GM12878 (cell line): ENCODE results near the gene CCDC87. TPM values are rescaled to one million over a fixed set of nuclear protein-coding genes. Genes with fewer than 3 reads are reported as not detected.
A peak's percentile ranks its signal among the peaks of the same experiment; 100 is the strongest.

Source experiments
- BACH1 ChIP-seq: fragments of 450-650 bp; IDR thresholded peaks from 2 replicates; pipeline ENCODE4 v1.6.1; 2017; ENCODE audit warnings: mild to moderate bottlenecking, borderline replicate concordance
- BHLHE40 ChIP-seq, 2 experiments: fragments of 450-650 bp in 1 of 2; IDR thresholded peaks; 2 replicates each; pipeline ENCODE4 v1.6.1; 2011 to 2017; ENCODE audit warnings: low read depth in 2 of 2, borderline replicate concordance in 1 of 2, improper control_type of control experiment in 1 of 2, low read length in 1 of 2, mild to moderate bottlenecking in 1 of 2
- BRCA1 ChIP-seq: IDR thresholded peaks from 2 replicates; pipeline ENCODE4 v1.6.1; 2011; ENCODE audit warnings: low read depth, low read length, improper control_type of control experiment
- CBX3 ChIP-seq: fragments of 200-600 bp; sonication (generic); IDR thresholded peaks from 2 replicates; pipeline ENCODE4 v1.6.1; 2016; ENCODE audit warnings: low read depth, borderline replicate concordance
- IKZF1 ChIP-seq: fragments of 450-650 bp; conservative IDR thresholded peaks from 2 replicates; pipeline ENCODE4 v1.6.1; 2017; ENCODE audit warnings: antibody characterized with exemption, mild to moderate bottlenecking
- IRF5 ChIP-seq: fragments of 450-650 bp; IDR thresholded peaks from 2 replicates; pipeline ENCODE4 v1.6.1; 2017; ENCODE audit warnings: borderline replicate concordance
- KAT2A ChIP-seq: conservative IDR thresholded peaks from 2 replicates; pipeline ENCODE4 v1.6.1; 2011; ENCODE audit warnings: low read depth, low read length; ENCODE audit not compliant: control insufficient read depth
- MAX ChIP-seq: IDR thresholded peaks from 2 replicates; pipeline ENCODE4 v1.6.1; 2012; ENCODE audit warnings: low read depth, low read length, improper control_type of control experiment
- NR2C1 ChIP-seq: fragments of 450-650 bp; IDR thresholded peaks from 2 replicates; pipeline ENCODE4 v1.6.1; 2017; ENCODE audit warnings: antibody characterized with exemption, mild to moderate bottlenecking, moderate library complexity
- NR2C2 ChIP-seq: IDR thresholded peaks from 2 replicates; pipeline ENCODE4 v1.6.1; 2011; ENCODE audit warnings: borderline replicate concordance, low read depth; ENCODE audit not compliant: control insufficient read depth, insufficient read length
- NR2F1 ChIP-seq: fragments of 450-650 bp; conservative IDR thresholded peaks from 2 replicates; pipeline ENCODE4 v1.6.1; 2017; ENCODE audit warnings: mild to moderate bottlenecking
- PRDM15 ChIP-seq: fragments of 450-650 bp; formaldehyde crosslinking; IDR thresholded peaks from 2 replicates; pipeline ENCODE4 v1.4.0; 2020; ENCODE audit warnings: mild to moderate bottlenecking, moderate library complexity
- RAD21 ChIP-seq: IDR thresholded peaks from 2 replicates; pipeline ENCODE4 v1.6.1; 2011; ENCODE audit warnings: mild to moderate bottlenecking, low read depth, low read length, moderate library complexity; ENCODE audit not compliant: insufficient read depth
- RELB ChIP-seq: fragments of 450-650 bp; IDR thresholded peaks from 2 replicates; pipeline ENCODE4 v1.6.1; 2017; ENCODE audit warnings: low read depth, mild to moderate bottlenecking, moderate library complexity
- SMAD5 ChIP-seq: IDR thresholded peaks from 2 replicates; pipeline ENCODE4 v1.6.1; 2016; ENCODE audit warnings: antibody characterized with exemption, low read depth
- TARDBP ChIP-seq: IDR thresholded peaks from 2 replicates; pipeline ENCODE4 v1.6.1; 2016; ENCODE audit warnings: borderline replicate concordance
- TBL1XR1 ChIP-seq: IDR thresholded peaks from 2 replicates; pipeline ENCODE4 v1.6.1; 2012; ENCODE audit warnings: low read depth, low read length, improper control_type of control experiment
- ZNF592 ChIP-seq: fragments of 450-650 bp; IDR thresholded peaks from 2 replicates; pipeline ENCODE4 v1.6.1; 2017; ENCODE audit warnings: mild to moderate bottlenecking, moderate library complexity
- polyA plus RNA-seq, 11 experiments: library from polyadenylated mRNA; depleted of rRNA in 4 of 11; unstranded in 6 of 11; stranded (reverse) in 5 of 11; fragments of >200 nt; fragmentation: Nextera tagmentation in 4 of 11; fragmentation: Illumina TruSeq in 1 of 11; extraction: Ambion mirVana in 4 of 11; extraction: Trizol in 1 of 11; gene quantifications; 1 replicate in 1 of 11; 2 replicates in 10 of 11; pipeline versions ENCODE4 v1.2.1 to v1.2.3, GENCODE V29; 2011 to 2016; ENCODE audit warnings: inconsistent platforms in 2 of 11, missing spikeins in 2 of 11, low read depth in 1 of 11
- total RNA-seq, 4 experiments: library from RNA; depleted of rRNA in 3 of 4; stranded (reverse); fragments of >200 nt in 3 of 4; fragmentation: Illumina TruSeq in 1 of 4; extraction: Trizol in 1 of 4; gene quantifications; 2 replicates each; pipeline versions ENCODE4 v1.2.1 to v1.2.3, GENCODE V29; 2013 to 2021

CCDC87 gene
- total and polyA plus RNA-seq, 10 of the 15 experiments (the other 5 are each of a cell fraction or from before 2014, with no cell fraction given), result 0.02 to 0.17 (median 0.09) TPM; not detected in 3

- TF ChIP-seq IRF5, result no peak
- TF ChIP-seq BRCA1, result no peak; the same call in 1 of the 2 replicates
- no peak for TF ChIP-seq KAT2A
- no peak for TF ChIP-seq NR2C2
- TF ChIP-seq NR2C1, result no peak
- peak; percentile 83; the same call in 1 of the 2 replicates for TF ChIP-seq BACH1
- TF ChIP-seq CBX3, result no peak
- TF ChIP-seq IKZF1, result peak; percentile 44; the same call in 1 of the 2 replicates
- no peak; the same call in 1 of the 2 replicates for TF ChIP-seq NR2F1
- TF ChIP-seq ZNF592, result no peak
- TF ChIP-seq SMAD5, result peak; percentile 98
- peak; percentile 60; the same call in 1 of the 2 replicates for TF ChIP-seq RELB
- peak; percentile 68; the same call in 1 of the 2 replicates for TF ChIP-seq PRDM15 (CRISPR knock-in tag)
- TF ChIP-seq RAD21, result no peak
- TF ChIP-seq BHLHE40 (IDR thresholded peaks at IDR 0.05; ENCODE audit: borderline replicate concordance in 1 of 2, low read depth in 2 of 2, low read length in 1 of 2), result peak; percentile 34 to 78; a peak in 3 of 4 replicates
- peak; percentile 75 for TF ChIP-seq MAX
- TF ChIP-seq TARDBP, result no peak
- peak; percentile 11; the same call in 1 of the 2 replicates for TF ChIP-seq TBL1XR1
Measured at GRCh38 chr11:66616379-66617154, 23.7 kb upstream of the CCDC87 start, which contains the start of gene RBM14 (continued).
